ENCODE data around the gene NHERF1. TPM values are rescaled to one million over a fixed set of nuclear protein-coding genes. Genes with fewer than 3 reads are reported as not detected.
A peak's percentile ranks its signal among the peaks of the same experiment; 100 is the strongest.

NHERF1 gene
- total RNA-seq, 1 donor, result 22.1 TPM

GRCh38 chr17:74742978-74743545, 5.4 kb upstream of the NHERF1 start:
- Histone ChIP-seq H3K79me2 (ENCODE audit: insufficient read depth, low read length) (no peaks in the 10 kb centered on the region), H3K27me3 (ENCODE audit: insufficient read depth, low read length) (peaks cover 21% of the 10 kb centered on the region), H3K4me3 (ENCODE audit: insufficient read depth, low read length) (no peak overlapping the region), H2AFZ (ENCODE audit: low read length) (no peak overlapping the region), H3K27ac (ENCODE audit: low read depth, low read length) (no peak overlapping the region), H3K4me1 (ENCODE audit: insufficient read depth, low read length) (peaks cover 4% of the 10 kb centered on the region), H3K4me2 (ENCODE audit: insufficient read depth, low read length) (no peak overlapping the region), H4K20me1 (ENCODE audit: insufficient read depth, low read length) (no peaks in the 10 kb centered on the region), H3K36me3 (ENCODE audit: insufficient read depth, low read length) (no peaks in the 10 kb centered on the region), H3K9me3 (ENCODE audit: low read depth, low read length) (no peaks in the 10 kb centered on the region)
- no peak for TF ChIP-seq CTCF (IDR thresholded peaks at IDR 0.05; ENCODE audit: extremely low read depth, low read depth, low read length)
- peak; percentile 56 for DNase-seq (ENCODE audit: insufficient read length, low spot score, missing footprints)

GRCh38 chr17:74743755-74744154, 4.7 kb upstream of the NHERF1 start:
- Histone ChIP-seq H3K4me2 (ENCODE audit: insufficient read depth, low read length) (no peak overlapping the region), H3K79me2 (ENCODE audit: insufficient read depth, low read length) (peaks cover 2% of the 10 kb centered on the region), H2AFZ (ENCODE audit: low read length) (no peak overlapping the region), H3K4me1 (ENCODE audit: insufficient read depth, low read length) (peaks cover 5% of the 10 kb centered on the region), H3K4me3 (ENCODE audit: insufficient read depth, low read length) (no peak overlapping the region), H3K27me3 (ENCODE audit: insufficient read depth, low read length) (peaks cover 14% of the 10 kb centered on the region), H3K9me3 (ENCODE audit: low read depth, low read length) (no peaks in the 10 kb centered on the region), H3K27ac (ENCODE audit: low read depth, low read length) (no peak overlapping the region), H3K36me3 (ENCODE audit: insufficient read depth, low read length) (no peaks in the 10 kb centered on the region), H4K20me1 (ENCODE audit: insufficient read depth, low read length) (no peaks in the 10 kb centered on the region)
- DNase-seq (ENCODE audit: insufficient read length, low spot score, missing footprints), result no peak
- TF ChIP-seq CTCF (IDR thresholded peaks at IDR 0.05; ENCODE audit: extremely low read depth, low read depth, low read length), result no peak

- Histone ChIP-seq H3K4me1 (ENCODE audit: insufficient read depth, low read length) (peaks cover 5% of the 10 kb centered on the region), H4K20me1 (ENCODE audit: insufficient read depth, low read length) (no peaks in the 10 kb centered on the region), H3K9me3 (ENCODE audit: low read depth, low read length) (no peaks in the 10 kb centered on the region), H3K36me3 (ENCODE audit: insufficient read depth, low read length) (no peaks in the 10 kb centered on the region), H3K4me3 (ENCODE audit: insufficient read depth, low read length) (no peak overlapping the region), H2AFZ (ENCODE audit: low read length) (no peak overlapping the region), H3K79me2 (ENCODE audit: insufficient read depth, low read length) (peaks cover 7% of the 10 kb centered on the region), H3K27me3 (ENCODE audit: insufficient read depth, low read length) (peaks cover 9% of the 10 kb centered on the region), H3K4me2 (ENCODE audit: insufficient read depth, low read length) (no peak overlapping the region), H3K27ac (ENCODE audit: low read depth, low read length) (no peak overlapping the region)
- peak; percentile 73 for DNase-seq (ENCODE audit: insufficient read length, low spot score, missing footprints)
- TF ChIP-seq CTCF (IDR thresholded peaks at IDR 0.05; ENCODE audit: extremely low read depth, low read depth, low read length), result no peak
These were observed 4.1 kb upstream of the NHERF1 start for GRCh38 chr17:74744349-74744713.

- Histone ChIP-seq H2AFZ (ENCODE audit: low read length) (peak overlapping the region; percentile 94), H3K4me3 (ENCODE audit: insufficient read depth, low read length) (peak overlapping the region; percentile 57), H3K4me2 (ENCODE audit: insufficient read depth, low read length) (peak overlapping the region; percentile 78)
These were observed 3.5 kb upstream of the NHERF1 start for GRCh38 chr17:74744714-74745547.

More at GRCh38 chr17:74744714-74745547, 3.5 kb upstream of the NHERF1 start:
- peaks cover 5% of the 10 kb centered on the region for H4K20me1 ChIP-seq (ENCODE audit: insufficient read depth, low read length)
- no peaks in the 10 kb centered on the region for H3K9me3 ChIP-seq (ENCODE audit: low read depth, low read length)
- H3K79me2 ChIP-seq (ENCODE audit: insufficient read depth, low read length), result peaks cover 13% of the 10 kb centered on the region
- peak; percentile 99 for TF ChIP-seq CTCF (IDR thresholded peaks at IDR 0.05; ENCODE audit: extremely low read depth, low read depth, low read length)
- peaks cover 9% of the 10 kb centered on the region for H3K4me1 ChIP-seq (ENCODE audit: insufficient read depth, low read length)
- DNase-seq (ENCODE audit: insufficient read length, low spot score, missing footprints), result peak; percentile 98
- H3K36me3 ChIP-seq (ENCODE audit: insufficient read depth, low read length), result no peaks in the 10 kb centered on the region
- no peak overlapping the region for H3K27ac ChIP-seq (ENCODE audit: low read depth, low read length)
- H3K27me3 ChIP-seq (ENCODE audit: insufficient read depth, low read length), result peaks cover 8% of the 10 kb centered on the region
